CD14-positive monocyte (primary cell): ENCODE data around the gene OR2V1. TPM values are rescaled to one million over a fixed set of nuclear protein-coding genes. Genes with fewer than 3 reads are reported as not detected.

Source experiments
- DNase-seq, 3 donors: peaks; one replicate each; pipeline ENCODE4 v3.0.0-alpha.2; 2011 to 2022
- H2AFZ ChIP-seq: 2 replicates; pipeline ENCODE4 v1.6.0; 2012; ENCODE audit warnings: mild to moderate bottlenecking, low read depth, low read length, inconsistent platforms; ENCODE audit not compliant: insufficient read depth, poor library complexity, severe bottlenecking
- H3K27ac ChIP-seq, 2 donors: 1 replicate in 1 of 2; 2 replicates in 1 of 2; pipeline ENCODE4 v1.5.1; 2012 to 2013; ENCODE audit warnings: low read length in 2 of 2, control low read depth in 1 of 2, inconsistent platforms in 1 of 2, low read depth in 1 of 2, mild to moderate bottlenecking in 1 of 2
- H3K27me3 ChIP-seq, 2 donors: one replicate each; pipeline versions ENCODE4 v1.6.0 to v1.6.1; 2011 to 2013; ENCODE audit warnings: low read length in 2 of 2; ENCODE audit not compliant: control insufficient read depth in 2 of 2, insufficient read depth in 2 of 2
- H3K36me3 ChIP-seq, 2 donors: replicated peaks in 1 of 2; 1 replicate in 1 of 2; 2 replicates in 1 of 2; pipeline versions ENCODE4 v1.5.1 to v1.6.1; 2012 to 2013; ENCODE audit warnings: low read length in 2 of 2, control low read depth in 1 of 2, inconsistent platforms in 1 of 2, mild to moderate bottlenecking in 1 of 2; ENCODE audit not compliant: insufficient read depth in 2 of 2, control insufficient read depth in 1 of 2
- H3K4me1 ChIP-seq, 2 donors: 1 replicate in 1 of 2; 2 replicates in 1 of 2; pipeline versions ENCODE4 v1.5.1 to v1.6.1; 2012 to 2013; ENCODE audit warnings: low read length in 2 of 2, control low read depth in 1 of 2, inconsistent platforms in 1 of 2, mild to moderate bottlenecking in 1 of 2, moderate library complexity in 1 of 2; ENCODE audit not compliant: insufficient read depth in 2 of 2, control insufficient read depth in 1 of 2
- H3K4me2 ChIP-seq: replicated peaks from 2 replicates; pipeline ENCODE3; 2012; ENCODE audit warnings: low read length, moderate library complexity, mild to moderate bottlenecking; ENCODE audit not compliant: poor library complexity, severe bottlenecking; ENCODE audit errors: extremely low read depth
- H3K4me3 ChIP-seq, 3 experiments: fragments of 200-600 bp in 1 of 3; sonication (generic) in 1 of 3; replicated peaks in 1 of 3; 1 replicate in 2 of 3; 2 replicates in 1 of 3; pipeline ENCODE4 v1.5.1; 2011 to 2013; ENCODE audit warnings: low read length in 3 of 3, mild to moderate bottlenecking in 3 of 3, control low read depth in 2 of 3, low read depth in 2 of 3, inconsistent platforms in 1 of 3, moderate library complexity in 1 of 3
- H3K79me2 ChIP-seq: 2 replicates; pipeline ENCODE4 v1.6.0; 2012; ENCODE audit warnings: mild to moderate bottlenecking, control low read depth, inconsistent platforms, low read length, moderate library complexity; ENCODE audit not compliant: insufficient read depth
- H3K9ac ChIP-seq: 2 replicates; pipeline ENCODE4 v1.6.0; 2017; ENCODE audit warnings: low read length, mild to moderate bottlenecking; ENCODE audit not compliant: insufficient read depth, poor library complexity, severe bottlenecking
- H3K9me3 ChIP-seq, 2 donors: replicated peaks in 1 of 2; 1 replicate in 1 of 2; 2 replicates in 1 of 2; pipeline versions ENCODE4 v1.5.1 to v1.6.1; 2012 to 2013; ENCODE audit warnings: low read length in 2 of 2, control low read depth in 1 of 2; ENCODE audit not compliant: control insufficient read depth in 1 of 2, insufficient read depth in 1 of 2
- H4K20me1 ChIP-seq: 2 replicates; pipeline ENCODE4 v1.6.0; 2012; ENCODE audit warnings: mild to moderate bottlenecking, low read length, control low read depth, moderate library complexity; ENCODE audit not compliant: insufficient read depth
- H3K27ac Mint-ChIP-seq, 7 donors: one replicate each; pipeline ENCODE4 v1.8.0; 2020; ENCODE audit warnings: mild to moderate bottlenecking in 7 of 7, mixed read lengths in 7 of 7, moderate library complexity in 6 of 7, inconsistent platforms in 2 of 7
- H3K27me3 Mint-ChIP-seq, 3 donors: one replicate each; pipeline ENCODE4 v1.8.0; 2021 to 2022; ENCODE audit warnings: low read depth in 3 of 3, mild to moderate bottlenecking in 3 of 3, mixed read lengths in 3 of 3, moderate library complexity in 3 of 3, inconsistent platforms in 1 of 3
- H3K36me3 Mint-ChIP-seq, 2 donors: one replicate each; pipeline ENCODE4 v1.8.0; 2020; ENCODE audit warnings: mixed read lengths in 2 of 2, inconsistent platforms in 1 of 2, mild to moderate bottlenecking in 1 of 2
- H3K4me1 Mint-ChIP-seq: one replicate; pipeline ENCODE4 v1.8.0; 2020; ENCODE audit warnings: mild to moderate bottlenecking, mixed read lengths
- H3K4me3 Mint-ChIP-seq, 2 donors: one replicate each; pipeline ENCODE4 v1.8.0; 2020; ENCODE audit warnings: mild to moderate bottlenecking in 2 of 2, mixed read lengths in 2 of 2, moderate library complexity in 1 of 2
- H3K9me3 Mint-ChIP-seq, 7 donors: one replicate each; pipeline ENCODE4 v1.8.0; 2020 to 2022; ENCODE audit warnings: mixed read lengths in 7 of 7, mild to moderate bottlenecking in 6 of 7, moderate library complexity in 6 of 7, inconsistent platforms in 2 of 7
- CTCF ChIP-seq: fragments of 200-600 bp; IDR thresholded peaks from one replicate; pipeline ENCODE4 v1.8.0; 2022; ENCODE audit warnings: antibody characterized with exemption, mild to moderate bottlenecking
- WGBS: methylation state at CpG from one replicate; pipeline ENCODE4 v1.1.5; 2013; ENCODE audit warnings: missing lambda C conversion rate; ENCODE audit not compliant: insufficient coverage; 5-methylcytosine and 5-hydroxymethylcytosine counted together
- intact Hi-C, 2 donors: fragments of 100-400 bp; cut with micrococcal nuclease; formaldehyde crosslinking; loops; one replicate each; pipeline versions ENCODE4 v1.15.0 to v1.15.1; 2023
- polyA plus RNA-seq, 3 donors: library from polyadenylated mRNA; depleted of rRNA in 1 of 3; unstranded in 2 of 3; stranded (reverse) in 1 of 3; fragments of 300-500 nt in 2 of 3; fragments of >200 nt in 1 of 3; fragmentation: Illumina TruSeq in 2 of 3; gene quantifications; 1 replicate in 2 of 3; 2 replicates in 1 of 3; pipeline ENCODE4 v1.2.3, GENCODE V29; 2012 to 2021

OR2V1 gene
- polyA plus RNA-seq, 3 donors, result not detected

- no peak overlapping the region for H3K27ac ChIP-seq
- H3K27me3 ChIP-seq, result peaks cover 0 to 5% of the 10 kb centered on the region in 2 donors
- H3K4me1 ChIP-seq, result peaks cover 0 to 4% of the 10 kb centered on the region in 2 donors
- H2AFZ ChIP-seq, result no peak overlapping the region
- intact Hi-C loops, result no loop called here
- WGBS, result no CpG with 5 or more reads among the region's 7 CpGs
- H3K4me2 ChIP-seq, result no peak overlapping the region
- peaks cover 0 to 4% of the 10 kb centered on the region in 2 donors for H3K9me3 ChIP-seq
- no peaks in the 10 kb centered on the region for H3K36me3 ChIP-seq
- no peak overlapping the region for H3K4me3 ChIP-seq
- Mint-ChIP-seq H3K27ac (no peak overlapping the region), H3K27me3 (peaks cover 25 to 40% (median 31%) of the 10 kb centered on the region in 3 donors), H3K4me3 (peak overlapping the region in 1 of 2 donors; percentile 10), H3K4me1 (peaks cover 3% of the 10 kb centered on the region), H3K36me3 (no peaks in the 10 kb centered on the region), H3K9me3 (peaks cover 2 to 8% (median 3%) of the 10 kb centered on the region in 7 donors)
- TF ChIP-seq CTCF, result no peak
- H3K9ac ChIP-seq, result no peak overlapping the region
- H4K20me1 ChIP-seq, result no peaks in the 10 kb centered on the region
- no peaks in the 10 kb centered on the region for H3K79me2 ChIP-seq
- no peak for DNase-seq
Measured at GRCh38 chr5:181129601-181130000, 1.4 kb downstream of the OR2V1 start.

GRCh38 chr5:181127907-181128626, 2.9 kb downstream of the OR2V1 start:
- TF ChIP-seq CTCF, result no peak
- Mint-ChIP-seq H3K4me1 (no peaks in the 10 kb centered on the region), H3K27ac (no peak overlapping the region), H3K9me3 (peaks cover 0 to 12% (median 3%) of the 10 kb centered on the region in 7 donors), H3K36me3 (no peaks in the 10 kb centered on the region), H3K27me3 (peaks cover 19 to 33% (median 30%) of the 10 kb centered on the region in 3 donors), H3K4me3 (peak overlapping the region; percentile 2 to 5)
- Histone ChIP-seq H3K36me3 (no peaks in the 10 kb centered on the region), H3K27me3 (peaks cover 0 to 7% of the 10 kb centered on the region in 2 donors), H3K4me1 (no peaks in the 10 kb centered on the region), H3K4me2 (no peak overlapping the region), H3K9ac (no peak overlapping the region), H3K79me2 (no peaks in the 10 kb centered on the region), H3K9me3 (peaks cover 0 to 5% of the 10 kb centered on the region in 2 donors), H3K27ac (no peak overlapping the region), H3K4me3 (no peak overlapping the region), H4K20me1 (no peaks in the 10 kb centered on the region), H2AFZ (no peak overlapping the region)
- intact Hi-C loops, result no loop called here
- WGBS, result 83% methylated on average over 15 of the region's 15 CpGs
- no peak for DNase-seq
